NCI-H446 (cell line): Measurements from ENCODE around the gene KIF21A.
"Not testable (repeated sequence)": the region's sequence is repeated elsewhere in the genome, so short reads cannot be mapped to it uniquely, and the experiment has no call there.

Experiments
- DNase-seq, 2 experiments: peaks; one replicate each; lab custom pipeline; 2025; lab: John Stamatoyannopoulos, UW

KIF21A gene, protein sequence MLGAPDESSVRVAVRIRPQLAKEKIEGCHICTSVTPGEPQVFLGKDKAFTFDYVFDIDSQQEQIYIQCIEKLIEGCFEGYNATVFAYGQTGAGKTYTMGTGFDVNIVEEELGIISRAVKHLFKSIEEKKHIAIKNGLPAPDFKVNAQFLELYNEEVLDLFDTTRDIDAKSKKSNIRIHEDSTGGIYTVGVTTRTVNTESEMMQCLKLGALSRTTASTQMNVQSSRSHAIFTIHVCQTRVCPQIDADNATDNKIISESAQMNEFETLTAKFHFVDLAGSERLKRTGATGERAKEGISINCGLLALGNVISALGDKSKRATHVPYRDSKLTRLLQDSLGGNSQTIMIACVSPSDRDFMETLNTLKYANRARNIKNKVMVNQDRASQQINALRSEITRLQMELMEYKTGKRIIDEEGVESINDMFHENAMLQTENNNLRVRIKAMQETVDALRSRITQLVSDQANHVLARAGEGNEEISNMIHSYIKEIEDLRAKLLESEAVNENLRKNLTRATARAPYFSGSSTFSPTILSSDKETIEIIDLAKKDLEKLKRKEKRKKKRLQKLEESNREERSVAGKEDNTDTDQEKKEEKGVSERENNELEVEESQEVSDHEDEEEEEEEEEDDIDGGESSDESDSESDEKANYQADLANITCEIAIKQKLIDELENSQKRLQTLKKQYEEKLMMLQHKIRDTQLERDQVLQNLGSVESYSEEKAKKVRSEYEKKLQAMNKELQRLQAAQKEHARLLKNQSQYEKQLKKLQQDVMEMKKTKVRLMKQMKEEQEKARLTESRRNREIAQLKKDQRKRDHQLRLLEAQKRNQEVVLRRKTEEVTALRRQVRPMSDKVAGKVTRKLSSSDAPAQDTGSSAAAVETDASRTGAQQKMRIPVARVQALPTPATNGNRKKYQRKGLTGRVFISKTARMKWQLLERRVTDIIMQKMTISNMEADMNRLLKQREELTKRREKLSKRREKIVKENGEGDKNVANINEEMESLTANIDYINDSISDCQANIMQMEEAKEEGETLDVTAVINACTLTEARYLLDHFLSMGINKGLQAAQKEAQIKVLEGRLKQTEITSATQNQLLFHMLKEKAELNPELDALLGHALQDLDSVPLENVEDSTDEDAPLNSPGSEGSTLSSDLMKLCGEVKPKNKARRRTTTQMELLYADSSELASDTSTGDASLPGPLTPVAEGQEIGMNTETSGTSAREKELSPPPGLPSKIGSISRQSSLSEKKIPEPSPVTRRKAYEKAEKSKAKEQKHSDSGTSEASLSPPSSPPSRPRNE (N-terminal part only)

DNA sequence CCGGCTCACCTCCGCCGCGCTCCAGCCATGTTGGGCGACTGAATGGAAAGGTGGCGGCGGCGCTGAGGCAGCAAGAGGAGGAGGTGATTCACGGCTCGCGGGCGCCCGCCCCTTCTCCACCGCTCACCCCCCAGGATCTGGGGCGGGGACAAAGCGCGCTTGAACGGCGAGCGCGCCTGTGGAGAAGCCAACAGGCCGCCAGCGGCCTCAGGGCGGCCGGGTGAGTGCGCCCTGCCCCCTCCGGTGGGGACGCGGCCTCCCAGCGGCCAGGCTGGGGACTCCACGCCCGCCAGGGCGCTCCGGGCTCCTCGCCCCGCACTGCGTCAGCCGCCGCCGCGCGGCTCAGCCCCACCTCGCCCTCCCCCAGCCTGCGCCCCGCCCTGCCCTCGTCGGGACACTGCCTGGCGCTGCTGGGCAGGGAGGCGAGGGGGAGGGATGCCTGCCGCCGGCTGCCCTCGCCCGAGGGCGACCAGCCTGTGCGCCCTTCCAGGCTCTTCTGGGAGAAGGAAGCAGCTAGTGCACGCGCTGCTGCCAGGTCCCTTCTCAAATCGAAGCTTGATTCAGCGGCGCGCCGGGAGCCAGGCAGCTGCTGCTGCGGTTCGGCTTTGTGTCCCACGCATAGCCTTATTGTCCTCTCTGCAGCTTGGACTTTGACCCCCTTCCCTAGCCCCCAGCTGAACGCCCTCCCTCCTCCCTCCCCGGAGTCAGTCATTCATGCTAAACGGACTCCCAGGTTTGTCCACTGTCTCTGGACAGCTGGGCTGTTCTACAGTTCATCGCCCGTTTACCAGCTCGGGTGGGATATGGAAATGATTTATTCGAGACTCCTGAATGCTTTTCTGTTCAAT, at the start of gene KIF21A:
KIF21A (minus strand) TSS at position 40 of the 848 bp plus-strand sequence. CDS start 150 bp downstream, outside the sequence.
- peak; percentile 78 to 97 for DNase-seq

DNA sequence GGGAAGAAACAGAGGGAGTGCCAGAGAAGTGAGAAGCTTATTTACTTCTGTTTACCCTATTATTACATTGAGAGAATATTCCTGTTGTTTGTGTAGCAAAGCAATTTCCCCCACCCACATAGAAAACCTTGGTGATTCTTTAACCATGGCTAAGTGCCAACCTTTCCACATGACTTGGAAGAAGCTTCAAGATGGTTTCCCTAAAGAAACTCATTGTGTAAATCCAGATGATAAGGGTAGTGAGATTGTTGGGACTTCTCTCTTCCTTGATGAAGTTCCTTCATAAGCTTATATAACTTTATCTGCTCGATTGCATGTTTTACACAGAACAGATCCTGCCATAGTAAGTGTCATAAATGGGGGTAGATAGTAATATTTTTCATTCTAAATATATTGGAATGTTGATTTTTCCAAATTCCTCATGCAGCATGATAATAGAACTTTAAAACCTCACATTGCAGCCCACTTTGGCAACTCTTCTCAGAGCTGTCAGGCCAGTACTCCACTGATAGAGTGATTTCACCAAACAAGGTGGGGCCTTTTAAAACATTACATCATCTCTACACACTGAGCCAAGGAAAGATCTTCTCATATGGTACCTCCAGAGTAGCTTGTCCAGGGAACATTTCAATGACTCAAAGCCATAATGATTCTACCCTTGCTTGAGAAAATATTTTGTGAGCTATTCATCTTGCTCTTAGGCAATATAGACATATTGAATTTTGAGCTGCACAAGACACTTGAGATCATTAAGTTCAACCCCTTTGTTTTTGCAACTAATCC, 47.8 kb upstream of the KIF21A start:
- DNase-seq: peak; percentile 19 to 26

DNA sequence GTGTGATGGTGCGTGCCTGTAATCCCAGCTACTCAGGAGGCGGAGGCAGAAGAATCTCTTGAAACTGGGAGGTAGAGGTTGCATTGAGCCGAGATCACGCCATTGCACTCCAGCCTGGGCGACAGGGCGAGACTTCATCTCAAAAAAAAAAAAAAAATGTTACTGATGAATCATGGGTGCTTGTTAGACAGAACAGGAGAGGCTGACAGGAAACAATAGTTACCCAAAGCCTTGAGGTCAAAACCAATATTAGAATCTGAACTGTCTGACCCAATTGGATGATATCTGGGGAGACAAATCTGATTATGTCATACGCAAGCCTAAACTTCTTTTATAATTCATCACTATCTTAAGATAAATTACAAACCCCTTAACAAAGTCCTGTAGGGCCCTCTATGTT, 40.7 kb upstream of the KIF21A start:
- no peak for DNase-seq

DNA sequence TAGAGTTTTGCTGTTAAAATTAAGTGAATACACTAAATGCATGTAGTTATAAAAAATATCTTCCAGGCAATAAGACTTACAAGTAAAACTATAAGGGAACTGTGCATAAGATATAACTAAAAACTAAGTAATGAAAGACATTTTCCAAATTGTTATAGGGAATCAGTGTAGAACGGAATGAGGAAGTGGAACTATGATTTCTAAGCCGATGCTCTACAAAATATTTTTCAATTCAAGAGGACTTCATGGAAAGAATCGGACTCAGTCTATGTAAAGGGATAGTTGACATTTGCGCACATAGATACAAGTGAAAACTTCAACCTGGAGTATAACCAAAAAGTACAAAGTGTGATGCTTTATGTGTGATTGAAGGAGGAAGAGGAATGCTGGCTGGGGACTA, 40.1 kb upstream of the KIF21A start:
- DNase-seq: no peak

DNA sequence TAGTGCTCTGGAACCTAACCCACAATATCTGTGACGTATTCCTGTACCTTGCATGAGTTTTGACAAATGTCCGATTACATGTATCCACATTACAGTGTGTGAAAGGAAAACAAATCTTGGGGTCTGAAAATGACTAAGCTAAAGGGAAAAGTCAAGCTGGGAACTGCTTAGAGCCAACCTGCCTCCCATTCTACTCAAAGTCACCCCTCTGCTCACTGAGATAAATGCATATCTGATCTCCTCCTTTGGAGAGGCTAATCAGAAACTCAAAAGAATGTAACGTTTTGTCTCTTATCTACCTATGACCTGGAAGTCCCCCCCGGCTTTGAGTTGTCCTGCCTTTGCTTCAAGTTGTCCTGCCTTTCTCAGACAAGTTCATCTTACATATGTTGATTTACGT, 34.0 kb upstream of the KIF21A start:
- DNase-seq: no peak

DNA sequence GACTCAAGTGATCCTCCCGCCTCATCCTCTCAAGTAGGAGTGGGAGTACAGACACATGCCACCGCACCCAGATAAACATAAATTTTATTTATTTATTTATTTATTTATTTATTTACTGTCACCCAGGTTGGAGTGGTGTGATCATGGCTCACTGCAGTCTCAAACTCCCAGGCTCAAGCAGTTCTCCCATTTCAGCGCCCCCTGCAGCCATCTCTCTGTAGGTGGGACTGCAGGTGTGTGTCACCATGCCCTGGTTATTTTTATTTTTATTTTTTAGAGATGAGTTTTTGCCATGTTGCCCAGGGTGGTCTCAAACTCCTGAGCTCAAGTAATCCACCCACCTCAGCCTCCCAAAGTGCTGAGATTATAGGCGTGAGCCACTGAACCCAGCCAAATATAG, 33.2 kb upstream of the KIF21A start:
- no peak for DNase-seq

DNA sequence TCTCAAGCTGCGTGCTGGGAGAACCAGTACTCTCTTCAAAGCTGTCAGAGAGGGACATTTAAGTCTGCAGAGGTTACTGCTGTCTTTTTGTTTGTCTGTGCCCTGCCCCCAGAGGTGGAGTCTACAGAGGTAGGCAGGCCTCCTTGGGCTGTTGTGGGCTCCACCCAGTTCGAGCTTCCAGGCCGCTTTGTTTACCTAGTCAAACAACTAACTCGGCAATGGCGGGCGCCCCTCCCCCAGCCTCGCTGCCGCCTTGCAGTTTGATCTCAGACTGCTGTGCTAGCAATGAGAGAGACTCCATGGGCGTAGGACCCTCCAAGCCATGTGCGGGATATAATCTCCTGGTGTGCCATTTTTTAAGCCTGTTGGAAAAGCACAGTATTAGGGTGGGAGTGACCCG, 32.2 kb upstream of the KIF21A start:
- not testable (repeated sequence) for DNase-seq

DNA sequence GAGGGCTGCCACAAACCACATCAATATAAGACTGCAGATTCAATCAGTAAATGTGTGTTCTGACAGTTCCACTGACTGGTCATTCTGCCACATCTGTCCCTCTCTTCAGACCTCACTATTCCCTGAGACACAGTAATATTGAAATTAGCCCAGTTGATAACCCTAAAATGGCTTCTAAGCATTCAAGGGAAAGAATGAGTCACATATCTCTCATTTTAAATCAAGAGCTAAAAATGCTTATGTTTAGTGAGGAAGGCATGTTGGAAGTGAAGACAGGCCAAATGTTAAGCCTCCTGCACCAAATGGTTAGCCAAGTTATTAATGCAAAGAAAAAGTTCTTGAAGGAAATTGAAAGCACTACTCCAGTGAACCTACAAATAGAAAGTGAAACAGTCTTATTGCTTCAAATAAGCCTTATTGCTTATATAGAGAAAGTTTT, 24.5 kb upstream of the KIF21A start:
- no peak for DNase-seq

DNA sequence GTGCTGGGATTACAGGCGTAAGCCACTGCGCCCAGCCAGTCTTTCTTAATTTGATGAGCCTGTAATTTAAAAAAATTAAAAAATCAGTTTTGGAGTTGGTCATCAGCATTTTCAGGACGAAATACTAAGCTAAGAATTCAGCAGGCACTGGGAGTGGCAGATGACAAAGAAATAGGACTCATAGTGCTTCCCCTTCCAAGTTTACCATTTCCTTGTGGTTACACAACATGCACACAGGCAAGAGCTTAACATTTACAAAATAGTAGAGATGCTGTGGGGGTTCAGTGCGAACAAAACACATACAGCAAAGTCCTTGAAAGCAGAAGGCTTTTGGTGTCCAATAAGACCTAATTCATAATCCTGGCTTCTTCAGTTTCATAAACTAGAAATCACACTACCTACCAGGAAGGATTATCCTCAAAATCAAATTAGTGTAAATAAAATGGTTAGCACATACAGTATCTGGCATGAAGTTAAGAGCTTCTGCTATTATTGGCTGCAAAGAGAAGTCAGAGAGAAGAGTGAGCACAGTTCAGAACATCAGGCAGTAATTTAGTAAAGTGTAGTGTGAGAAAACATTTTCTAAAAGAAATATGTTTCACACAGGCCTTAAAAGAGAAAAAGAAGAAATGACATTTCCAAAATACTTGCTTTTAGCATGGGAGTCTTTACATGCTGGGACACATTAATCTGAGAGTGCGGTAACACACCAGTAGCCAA, 22.2 kb upstream of the KIF21A start:
- DNase-seq: no peak

DNA sequence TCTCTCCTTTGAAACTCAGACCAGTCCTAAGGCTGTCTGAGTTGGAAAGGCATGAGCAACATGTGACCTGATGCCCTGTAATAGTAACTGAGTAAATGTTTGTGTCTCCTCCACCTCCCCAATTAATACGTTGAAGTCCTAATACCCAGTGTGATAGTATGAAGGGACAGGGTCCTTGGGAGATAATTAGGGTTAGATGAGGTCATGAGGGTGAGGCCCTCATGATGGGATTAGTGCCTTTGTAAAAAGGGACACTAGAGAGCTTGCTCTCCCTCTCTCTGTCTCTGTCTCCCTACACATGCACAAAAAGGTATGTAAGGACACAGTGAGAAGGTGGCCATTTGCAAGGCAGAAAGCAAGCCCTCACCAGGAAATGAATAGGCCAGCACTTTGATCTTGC, 18.1 kb upstream of the KIF21A start:
- no peak for DNase-seq

DNA sequence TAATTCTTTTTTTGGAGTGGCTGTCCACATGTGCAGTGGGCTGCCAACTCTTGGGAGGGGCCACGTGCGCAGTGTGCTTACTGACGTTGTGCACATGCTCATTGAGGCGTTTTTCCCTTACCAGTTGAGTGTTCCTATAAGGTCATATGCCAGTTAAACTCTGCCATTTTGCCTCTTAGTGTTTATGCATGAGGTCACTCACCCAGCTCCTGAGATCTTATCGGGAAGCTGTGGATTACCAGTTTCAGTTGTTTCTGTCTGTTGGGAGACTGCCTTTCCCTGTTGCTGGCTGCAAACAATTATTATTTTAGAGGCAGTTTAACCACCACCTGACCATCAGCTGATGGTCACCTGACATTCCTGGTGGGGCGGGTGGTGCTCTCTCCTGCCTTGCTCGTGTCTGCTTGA, 16.1 kb upstream of the KIF21A start:
- DNase-seq: no peak

DNA sequence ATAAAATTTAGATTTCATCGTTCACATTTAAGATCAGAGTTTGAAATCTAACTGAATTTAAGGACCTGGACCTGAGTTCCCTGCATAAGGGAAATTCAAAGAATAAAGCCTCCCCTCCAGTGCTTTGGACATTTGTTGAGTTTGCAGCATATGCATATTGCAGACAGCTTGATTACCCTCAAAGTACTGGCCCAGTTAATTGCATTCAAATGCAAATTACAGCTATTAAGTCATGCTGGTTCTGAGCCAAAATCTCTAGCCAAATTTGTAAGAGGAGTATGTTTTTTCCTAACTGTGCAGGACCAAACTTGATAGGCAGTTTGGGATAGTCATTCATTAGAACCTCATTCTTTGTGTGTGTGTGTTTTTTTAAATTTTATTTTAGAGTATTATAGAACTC, 9.1 kb upstream of the KIF21A start:
- peak; percentile 74 to 90 for DNase-seq

DNA sequence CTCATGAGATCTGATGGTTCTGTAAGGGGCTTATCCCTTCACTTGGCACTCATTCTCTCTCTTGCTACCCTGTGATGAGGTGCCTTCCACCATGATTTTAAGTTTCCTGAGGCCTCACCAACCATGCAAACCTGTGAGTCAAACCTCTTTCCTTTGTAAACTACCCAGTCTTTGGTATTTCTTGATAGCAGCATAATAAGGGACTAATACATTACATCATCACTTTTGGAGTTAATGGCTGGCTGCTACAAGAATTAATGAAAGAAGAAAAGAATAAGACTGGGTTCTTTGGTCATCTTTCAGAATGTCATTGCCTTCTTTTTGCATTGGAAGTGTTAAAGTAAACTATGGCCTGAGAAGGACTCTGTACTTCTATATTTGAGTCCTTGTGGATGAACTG, 5.1 kb upstream of the KIF21A start:
- no peak for DNase-seq

DNA sequence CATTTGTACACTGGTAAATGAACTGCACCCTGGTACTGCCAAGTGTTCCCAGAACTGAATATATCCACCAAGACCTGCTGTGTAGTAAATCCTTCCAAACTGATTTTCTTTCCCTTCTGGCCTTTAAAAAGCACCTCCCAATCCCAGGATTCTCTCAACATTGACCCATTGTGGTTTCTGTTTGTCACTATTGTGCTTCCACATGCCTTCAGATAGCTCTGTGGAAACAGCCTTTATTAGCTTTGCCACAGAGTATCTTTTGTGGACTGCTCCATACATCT, 949 bp upstream of the KIF21A start:
- no peak for DNase-seq

DNA sequence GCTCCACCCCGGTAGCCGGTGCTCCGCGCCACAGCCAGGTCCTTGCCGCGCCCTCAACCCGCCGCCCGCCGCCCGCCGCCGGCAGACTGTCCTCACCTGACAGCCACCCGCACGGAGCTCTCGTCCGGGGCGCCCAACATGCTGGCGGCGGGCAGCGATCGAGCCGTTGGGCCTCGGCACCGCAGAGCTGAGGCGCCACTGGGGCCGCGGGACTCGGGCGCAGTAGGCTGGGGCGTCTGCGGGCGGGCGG, 164 bp downstream of the KIF21A start:
- no peak for DNase-seq

DNA sequence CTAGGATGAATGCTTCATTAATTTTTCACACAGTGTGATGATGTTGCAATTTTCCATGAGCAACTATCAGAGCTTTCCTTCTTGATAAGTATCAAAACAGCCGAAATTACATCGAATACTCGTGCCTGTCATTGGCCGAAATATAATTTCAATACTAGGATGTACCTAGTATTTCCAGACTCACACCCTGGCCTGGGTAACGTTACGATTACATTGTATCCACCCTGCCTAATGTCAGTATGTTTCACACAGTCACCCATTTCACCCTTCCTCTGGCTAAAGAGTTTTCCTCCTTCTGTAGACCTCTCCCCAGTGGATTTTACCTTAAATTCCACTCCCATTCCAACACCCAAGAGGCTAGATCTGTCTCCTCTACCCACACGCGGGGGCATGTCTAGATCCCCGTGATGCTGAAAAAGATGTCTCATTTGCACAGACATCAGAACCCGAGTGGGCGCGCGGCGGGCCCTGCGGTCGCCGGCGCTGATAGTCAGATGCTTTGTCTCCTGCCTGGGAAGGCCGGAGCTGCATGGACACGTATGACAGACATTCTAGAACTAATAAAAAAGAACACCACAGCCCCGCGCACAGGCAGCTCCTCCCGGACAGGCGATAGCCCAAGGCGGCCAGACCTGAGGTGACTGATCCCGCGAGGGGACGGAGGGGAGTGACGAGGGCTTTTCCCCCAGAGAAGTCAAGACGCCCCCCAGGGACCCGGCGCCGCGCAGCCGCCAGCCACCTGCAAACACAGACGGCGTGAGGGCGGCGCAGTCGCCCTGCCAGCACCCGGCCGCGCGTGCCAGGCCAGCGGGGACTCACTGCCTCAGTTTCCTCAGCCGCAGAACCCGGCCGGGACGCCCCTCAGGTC, 723 bp downstream of the KIF21A start:
- DNase-seq: peak in 1 of 2 experiments; percentile 29

DNA sequence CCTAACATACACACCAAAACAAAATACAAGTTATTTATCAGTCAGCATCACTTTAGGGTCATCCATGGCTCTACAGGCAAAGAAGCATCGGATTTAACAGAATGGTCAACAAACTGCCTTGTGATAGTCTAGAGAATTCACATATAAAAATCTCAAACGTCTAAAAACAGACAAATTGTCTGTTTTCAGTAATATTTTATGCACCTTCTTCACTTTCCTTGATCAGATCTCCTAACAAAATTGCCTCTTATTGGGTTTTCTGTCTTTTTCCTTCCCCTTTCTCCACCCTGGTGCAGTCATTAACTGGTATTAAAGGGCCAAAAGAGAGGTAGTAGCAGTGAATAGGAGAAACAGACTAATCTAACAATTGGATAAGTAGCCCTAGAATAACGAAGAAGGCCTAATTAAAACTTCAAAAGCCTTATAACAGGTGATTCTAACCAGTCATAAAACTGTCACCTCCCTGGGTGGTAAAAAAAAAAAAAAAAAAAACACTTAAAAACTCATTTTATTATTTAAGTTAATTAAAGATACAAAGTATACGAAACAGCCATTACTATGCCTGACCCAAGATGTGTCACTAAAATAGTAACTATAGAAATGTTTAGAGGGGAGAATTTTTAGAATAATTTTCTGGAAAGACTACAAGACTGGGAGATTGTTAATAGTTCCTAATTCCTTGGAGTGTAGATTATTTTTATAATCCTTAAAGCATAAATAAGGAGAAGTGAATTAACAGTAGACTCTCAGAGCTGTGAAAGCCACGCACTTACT, 1.5 kb downstream of the KIF21A start:
- no peak for DNase-seq

DNA sequence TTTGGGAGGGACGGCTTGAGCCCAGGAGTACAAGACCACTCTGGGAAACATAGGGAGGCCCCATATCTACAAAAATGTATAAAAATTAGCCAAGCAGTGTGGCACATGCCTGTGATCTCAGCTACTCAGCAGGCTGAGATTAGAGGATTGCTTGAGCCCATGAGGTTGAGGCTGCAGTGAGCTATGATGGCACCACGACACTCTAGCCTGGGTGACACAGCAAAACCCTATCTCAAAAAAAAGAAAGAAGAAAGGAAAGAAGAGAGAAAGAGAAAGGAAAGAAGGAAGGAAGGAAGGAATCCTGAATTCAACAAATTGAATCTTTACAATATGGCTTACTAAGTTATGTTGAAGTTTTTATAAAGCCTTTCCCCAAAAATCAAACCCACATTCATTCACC, 2.1 kb downstream of the KIF21A start:
- no peak for DNase-seq

DNA sequence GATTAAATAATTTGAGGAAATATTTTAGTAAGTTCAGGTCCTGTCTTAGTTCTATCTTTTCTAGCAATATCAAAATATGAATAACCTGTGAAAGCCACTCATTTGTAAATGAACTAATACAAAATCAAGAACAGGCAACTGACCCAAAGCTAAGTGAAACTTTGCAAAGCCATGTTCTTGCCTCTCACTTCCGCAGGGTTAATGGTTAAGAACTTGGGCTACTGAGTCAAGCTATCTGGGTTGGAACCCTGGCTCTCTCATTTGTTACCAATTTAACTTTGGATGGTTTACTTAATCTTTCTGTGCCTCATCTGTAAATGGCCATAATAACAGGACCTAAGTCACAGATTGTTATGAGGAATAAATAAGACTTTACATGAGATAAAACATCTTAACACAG, 2.8 kb downstream of the KIF21A start:
- no peak for DNase-seq
